Kidney (tissue), 14 donors: ENCODE measurements around the gene SNAP23. TPM values are rescaled to one million over a fixed set of nuclear protein-coding genes. Genes with fewer than 3 reads are reported as not detected.

Source experiments
- DNase-seq, 5 donors: peaks; one replicate each; pipeline ENCODE4 v3.0.0-alpha.2; 2013 to 2020
- FAIRE-seq: peaks from 2 replicates; lab custom pipeline; 2012; peaks lifted over from hg19 to GRCh38; lab: Jason Lieb, UNC
- H3K27ac ChIP-seq, 2 donors: one replicate each; pipeline ENCODE4 v1.7.0; 2013; ENCODE audit warnings: low read depth in 2 of 2, low read length in 2 of 2, inconsistent platforms in 1 of 2
- H3K27me3 ChIP-seq: one replicate; pipeline ENCODE4 v1.7.1; 2013; ENCODE audit warnings: low read length, inconsistent platforms; ENCODE audit not compliant: control insufficient read depth, insufficient read depth
- H3K36me3 ChIP-seq, 3 donors: one replicate each; pipeline versions ENCODE4 v1.7.0 to v1.7.1; 2013; ENCODE audit warnings: low read length in 3 of 3, control low read depth in 1 of 3, inconsistent platforms in 1 of 3; ENCODE audit not compliant: insufficient read depth in 3 of 3, control insufficient read depth in 2 of 3
- H3K4me1 ChIP-seq, 3 donors: one replicate each; pipeline versions ENCODE4 v1.7.0 to v1.7.1; 2013; ENCODE audit warnings: low read length in 3 of 3, inconsistent platforms in 1 of 3, low read depth in 1 of 3; ENCODE audit not compliant: control insufficient read depth in 2 of 3, insufficient read depth in 2 of 3
- H3K4me3 ChIP-seq, 3 donors: one replicate each; pipeline versions ENCODE4 v1.7.0 to v1.8.1; 2013; ENCODE audit warnings: low read length in 3 of 3, control low read depth in 1 of 3, inconsistent platforms in 1 of 3
- H3K9ac ChIP-seq, 3 donors: one replicate each; pipeline versions ENCODE4 v1.7.0 to v1.7.1; 2013; ENCODE audit warnings: low read length in 3 of 3, control low read depth in 1 of 3, inconsistent platforms in 1 of 3
- H3K9me3 ChIP-seq, 3 donors: one replicate each; pipeline versions ENCODE4 v1.7.0 to v1.7.1; 2013; ENCODE audit warnings: low read length in 3 of 3, control low read depth in 1 of 3, inconsistent platforms in 1 of 3; ENCODE audit not compliant: control insufficient read depth in 2 of 3, insufficient read depth in 1 of 3
- CTCF ChIP-seq: IDR thresholded peaks from 3 replicates; pipeline ENCODE4 v1.5.1; 2012; ENCODE audit warnings: mild to moderate bottlenecking, moderate library complexity, borderline replicate concordance; ENCODE audit not compliant: insufficient read depth; ENCODE audit errors: extremely low read depth
- intact Hi-C: fragments of 100-400 bp; cut with DNase I; formaldehyde crosslinking; loops from one replicate; pipeline ENCODE4 v1.11.1; 2022
- polyA plus RNA-seq: library from polyadenylated mRNA; stranded (reverse); fragments of 350-450 nt; fragmentation: Illumina TruSeq; extraction: RNeasy Lipid Tissue Mini Kit (QIAGEN cat#74804); gene quantifications from one replicate; pipeline ENCODE4 v1.2.3, GENCODE V29; 2014; ENCODE audit warnings: low read depth, low replicate concordance; ENCODE audit not compliant: insufficient read depth
- total RNA-seq: library from RNA; stranded (reverse); fragmentation: NEBNext Ultra II Directional; extraction: Animal tissue kit (Norgen Biotek cat#: 25700); gene quantifications from one replicate; pipeline ENCODE4 v1.2.1, GENCODE V29; 2021
- donor health status: control.
- donor health status: control.
- donor health status: control.
- donor health status: control.
- donor health status: control.
- donor health status: DM: yes; HTN: yes; CAD: no.
- donor health status: Normal renal cell carcinoma (clear cell type).

SNAP23 gene
- total and polyA plus RNA-seq, 2 donors from 2014 or later: 34.1 to 55.0 TPM

DNA sequence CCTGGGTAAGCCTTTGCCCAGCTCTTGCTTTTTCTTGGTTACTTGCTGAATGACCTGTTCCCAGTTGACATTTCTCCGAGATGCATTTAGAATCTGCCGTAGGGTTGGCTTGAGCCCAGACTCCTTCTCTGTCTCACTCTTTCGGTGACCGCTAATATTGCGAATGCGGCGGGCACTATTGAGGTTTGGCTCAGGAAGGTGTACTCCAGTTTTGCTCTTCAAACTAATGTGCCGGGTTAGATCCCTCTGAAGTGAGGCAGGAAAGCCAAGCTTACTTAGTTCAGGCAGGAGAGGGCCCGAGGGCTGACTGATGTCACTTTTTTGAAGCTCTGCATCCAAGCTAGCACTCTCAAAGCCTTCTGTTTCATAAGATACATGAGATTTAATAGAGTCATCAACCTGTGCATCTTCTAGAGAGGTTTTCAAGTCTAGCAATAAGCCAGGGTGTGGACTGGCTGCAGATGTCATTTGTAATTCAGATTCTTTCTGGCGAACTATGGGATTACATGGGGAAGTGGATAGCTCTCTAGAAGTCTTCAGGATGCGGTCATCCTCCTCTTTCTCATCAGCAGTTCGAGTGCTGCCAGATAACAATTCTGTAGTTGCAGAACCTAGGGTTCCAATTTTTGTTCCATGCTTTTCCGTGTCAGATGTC, 45.5 kb upstream of the SNAP23 start:
- Histone ChIP-seq H3K36me3 (peaks cover 11 to 34% (median 17%) of the 10 kb centered on the region in 3 donors), H3K4me3 (no peak overlapping the region)
- DNase-seq: no peak

GRCh38 chr15:42450425-42450790, 45.0 kb upstream of the SNAP23 start:
- Histone ChIP-seq H3K9ac (no peak overlapping the region), H3K4me1 (no peaks in the 10 kb centered on the region), H3K4me3 (no peak overlapping the region), H3K27ac (no peak overlapping the region), H3K27me3 (no peaks in the 10 kb centered on the region), H3K9me3 (no peaks in the 10 kb centered on the region), H3K36me3 (peaks cover 11 to 29% (median 13%) of the 10 kb centered on the region in 3 donors)
- TF ChIP-seq CTCF: no peak
- no peak for FAIRE-seq
- intact Hi-C loops: no loop called here
- no peak for DNase-seq

More for the DNA sequence above, 45.5 kb upstream of the SNAP23 start:
- Histone ChIP-seq H3K27ac (no peak overlapping the region), H3K9ac (no peak overlapping the region), H3K9me3 (no peaks in the 10 kb centered on the region), H3K4me1 (no peaks in the 10 kb centered on the region), H3K27me3 (no peaks in the 10 kb centered on the region)
- intact Hi-C loops: no loop called here
- TF ChIP-seq CTCF: no peak
- FAIRE-seq: no peak

DNA sequence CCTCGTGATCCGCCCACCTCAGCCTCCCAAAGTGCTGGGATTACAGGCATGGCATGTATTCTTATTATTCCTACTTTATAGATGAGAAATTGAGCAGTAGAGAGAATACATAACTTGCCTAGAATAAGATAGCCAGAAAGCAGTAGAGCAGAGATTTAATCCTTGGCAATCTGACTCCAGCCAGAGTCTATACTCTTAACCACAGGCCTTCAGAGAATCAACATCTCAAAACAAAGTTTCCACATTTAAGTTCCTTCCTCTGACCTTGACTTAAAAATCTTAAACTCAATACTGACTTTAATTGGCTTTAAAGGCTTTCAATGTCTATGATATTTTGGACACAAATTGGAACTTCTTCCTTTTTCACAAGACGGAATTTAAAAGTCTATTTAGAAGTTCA, 41.6 kb upstream of the SNAP23 start:
- Histone ChIP-seq H3K9ac (no peak overlapping the region), H3K4me1 (peaks cover 8 to 12% (median 8%) of the 10 kb centered on the region in 3 donors), H3K27ac (no peak overlapping the region), H3K27me3 (no peaks in the 10 kb centered on the region), H3K4me3 (no peak overlapping the region), H3K9me3 (no peaks in the 10 kb centered on the region), H3K36me3 (peaks cover 4 to 17% (median 10%) of the 10 kb centered on the region in 3 donors)
- DNase-seq: no peak
- intact Hi-C loops: no loop called here
- TF ChIP-seq CTCF: no peak
- no peak for FAIRE-seq
